Pericardium fibroblast (primary cell): ENCODE data around the gene RNF32. TPM values are rescaled to one million over a fixed set of nuclear protein-coding genes. Genes with fewer than 3 reads are reported as not detected.

Source experiments
- total RNA-seq: library from RNA; depleted of rRNA; stranded (reverse); fragments of >200 nt; gene quantifications from 2 replicates; pipeline ENCODE4 v1.2.3, GENCODE V29; 2015

The RNF32 gene
- total RNA-seq = 0.77 and 3.2 TPM in 2 replicates

DNA sequence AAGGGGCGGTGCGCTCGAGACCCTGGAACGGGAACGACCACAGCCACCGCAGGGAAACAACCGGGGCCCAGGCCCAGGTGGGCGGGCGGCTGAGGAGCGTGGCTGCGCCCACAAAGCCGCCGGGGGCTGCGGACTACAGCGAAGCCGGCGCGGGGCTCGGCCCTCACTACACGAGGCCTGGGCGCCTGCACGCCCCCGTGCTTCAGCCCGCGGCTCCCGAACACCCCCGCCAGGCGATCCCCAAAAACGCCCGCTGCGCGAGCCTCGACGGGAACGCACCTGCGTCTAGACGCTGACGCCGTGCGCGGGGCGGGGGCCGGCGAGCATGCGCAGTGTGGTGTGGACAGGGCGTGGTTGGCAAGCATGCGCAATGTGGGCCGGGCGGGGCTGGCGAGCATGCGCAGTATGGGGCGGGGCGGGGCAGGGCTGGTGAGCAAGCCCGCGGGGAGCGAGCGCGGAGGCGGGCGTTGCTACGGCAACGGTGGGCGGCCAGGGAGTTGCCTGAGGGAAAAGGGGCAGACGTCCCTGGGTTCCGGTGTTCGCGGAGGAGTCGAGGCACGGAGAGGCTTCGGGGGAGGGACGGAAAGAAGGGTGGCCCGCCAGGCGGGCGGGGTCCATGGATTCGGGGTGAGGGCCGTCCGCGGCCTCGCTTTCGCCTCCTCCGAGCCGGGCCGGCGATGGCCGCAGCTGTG, at the start of gene RNF32:
TSS of gene RNF32 (plus strand) at position 518 of the 692 bp plus-strand sequence. CDS start 3,104 bp downstream, outside the sequence.

